Esophagus squamous epithelium (tissue), 5 donors: ENCODE data around the gene SNAPC4. TPM values are rescaled to one million over a fixed set of nuclear protein-coding genes. Genes with fewer than 3 reads are reported as not detected.

ENCODE experiments used
- DNase-seq: peaks from one replicate; lab custom pipeline; 2025; lab: John Stamatoyannopoulos, UW
- H3K27ac ChIP-seq, 4 donors: fragments of 200-600 bp; sonication (generic); one replicate each; pipeline ENCODE4 v1.5.1; 2016 to 2019; ENCODE audit warnings: mild to moderate bottlenecking in 1 of 4
- H3K27me3 ChIP-seq, 4 donors: fragments of 200-600 bp; sonication (generic); 1 replicate in 3 of 4; 2 replicates in 1 of 4; pipeline versions ENCODE4 v1.5.1 to v1.6.0; 2017 to 2021; ENCODE audit warnings: antibody characterized with exemption in 1 of 4
- H3K36me3 ChIP-seq, 3 donors: fragments of 200-600 bp; sonication (generic); one replicate each; pipeline ENCODE4 v1.5.1; 2016 to 2019
- H3K4me1 ChIP-seq, 3 donors: fragments of 200-600 bp; sonication (generic); one replicate each; pipeline ENCODE4 v1.5.1; 2017 to 2019
- H3K4me3 ChIP-seq, 4 donors: fragments of 200-600 bp; sonication (generic); 1 replicate in 3 of 4; 2 replicates in 1 of 4; pipeline ENCODE4 v1.5.1; 2016 to 2019; ENCODE audit warnings: mild to moderate bottlenecking in 2 of 4, moderate library complexity in 1 of 4
- H3K9me3 ChIP-seq, 3 donors: fragments of 200-600 bp; sonication (generic); one replicate each; pipeline ENCODE4 v1.5.1; 2016 to 2019
- CTCF ChIP-seq, 6 experiments: fragments of 450-650 bp in 4 of 6; fragments of 200-600 bp in 2 of 6; sonication (generic) in 2 of 6; IDR thresholded peaks; one replicate each; pipeline ENCODE4 v1.5.1; 2016 to 2019; ENCODE audit warnings: antibody characterized with exemption in 6 of 6, mild to moderate bottlenecking in 4 of 6, moderate library complexity in 4 of 6
- POLR2A ChIP-seq, 4 donors: fragments of 450-650 bp; IDR thresholded peaks; one replicate each; pipeline ENCODE4 v1.6.1; 2017; ENCODE audit warnings: antibody characterized with exemption in 4 of 4, mild to moderate bottlenecking in 4 of 4, moderate library complexity in 3 of 4
- WGBS, 2 donors: methylation state at CpG; one replicate each; pipeline ENCODE4 v1.1.5; 2018; 5-methylcytosine and 5-hydroxymethylcytosine counted together
- intact Hi-C: fragments of 100-400 bp; cut with DNase I; formaldehyde crosslinking; loops from one replicate; pipeline ENCODE4 v1.15.0; 2022
- total RNA-seq, 4 donors: library from RNA; depleted of rRNA; stranded (reverse); fragments of >200 nt; gene quantifications; one replicate each; pipeline ENCODE4 v1.1.0, GENCODE V29; 2016
- donor health status: DM: yes; HTN: yes; CAD: no.

SNAPC4 gene
- total RNA-seq, 4 donors from 2014 or later = 2.6 to 5.1 (median 4.5) TPM

DNA sequence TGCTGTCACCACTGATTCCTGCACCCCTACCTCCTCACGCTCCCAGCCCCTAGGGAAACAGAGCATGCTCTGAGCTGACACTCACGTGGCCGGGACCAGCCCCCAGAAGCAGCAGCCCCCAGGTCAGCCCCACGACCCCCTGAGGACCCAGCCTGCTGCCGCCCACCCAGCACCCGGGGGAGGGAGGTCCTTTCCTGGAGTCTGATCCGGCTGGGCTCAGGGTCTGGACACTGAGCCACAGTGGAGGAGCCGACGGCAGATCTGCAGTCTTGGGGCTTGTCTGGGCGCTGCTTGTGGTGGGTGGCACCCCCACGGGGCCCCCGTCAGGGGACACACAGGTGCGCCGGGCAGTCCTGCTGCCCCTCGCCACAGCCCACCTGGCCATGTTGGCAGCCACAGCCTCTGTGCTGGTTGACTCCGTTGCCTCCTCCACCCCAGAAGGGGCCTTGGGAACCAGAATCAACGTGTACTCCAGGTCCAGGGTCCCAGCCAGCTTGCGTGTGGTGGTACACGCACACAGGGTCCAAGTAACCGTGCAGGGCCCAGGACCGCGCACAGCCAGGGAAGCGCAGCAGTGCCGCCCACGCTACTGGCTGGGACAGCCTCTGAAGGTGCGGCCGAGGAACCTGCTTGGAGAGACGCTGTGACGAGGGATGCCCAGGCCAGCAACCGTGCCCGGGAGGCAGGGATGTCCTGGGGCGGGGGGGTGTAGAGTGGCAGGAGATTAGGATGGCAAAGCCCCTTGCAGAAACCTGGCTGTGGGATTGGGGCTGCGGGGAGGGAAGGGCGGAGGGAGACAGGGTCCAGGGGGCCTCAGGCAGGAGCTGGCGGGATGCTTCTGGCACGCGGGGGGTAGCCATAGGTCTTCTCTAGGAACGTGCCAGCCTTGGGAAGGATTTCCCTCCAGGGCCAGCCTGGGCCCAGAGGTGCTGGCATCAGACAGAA lies 39.9 kb downstream of the SNAPC4 start:
- 77 to 82% methylated on average over 9 to 21 of the region's 38 CpGs for WGBS, 2 donors
- H3K9me3 ChIP-seq = no peaks in the 10 kb centered on the region
- peak overlapping the region in 1 of 4 donors; percentile 31 for H3K27ac ChIP-seq
- peaks cover 0 to 16% (median 0%) of the 10 kb centered on the region in 3 donors for H3K36me3 ChIP-seq
- intact Hi-C loops = no loop called here
- H3K27me3 ChIP-seq = peaks cover 0 to 11% (median 0%) of the 10 kb centered on the region in 4 donors
- TF ChIP-seq CTCF (IDR thresholded peaks at IDR 0.05) (no peak), POLR2A (IDR thresholded peaks at IDR 0.05) (no peak)
- H3K4me1 ChIP-seq = peaks cover 16 to 47% (median 19%) of the 10 kb centered on the region in 3 donors
- no peak for DNase-seq
- H3K4me3 ChIP-seq = no peak overlapping the region

GRCh38 chr9:136358888-136359287 lies 41.1 kb downstream of the SNAPC4 start:
- H3K4me3 ChIP-seq = no peak overlapping the region
- intact Hi-C loops = no loop called here
- H3K27me3 ChIP-seq = no peaks in the 10 kb centered on the region
- no peak for DNase-seq
- no peak overlapping the region for H3K27ac ChIP-seq
- H3K4me1 ChIP-seq = peaks cover 10 to 46% (median 16%) of the 10 kb centered on the region in 3 donors
- no peaks in the 10 kb centered on the region for H3K9me3 ChIP-seq
- TF ChIP-seq POLR2A (IDR thresholded peaks at IDR 0.05) = no peak
- no peak for TF ChIP-seq CTCF (IDR thresholded peaks at IDR 0.05)
- no CpG with 5 or more reads among the region's 2 CpGs for WGBS, 2 donors
- peaks cover 0 to 16% (median 0%) of the 10 kb centered on the region in 3 donors for H3K36me3 ChIP-seq

- WGBS, 2 donors = 60 to 88% methylated on average over 4 to 9 of the region's 29 CpGs
- no peak for DNase-seq
- Histone ChIP-seq H3K27me3 (no peaks in the 10 kb centered on the region), H3K4me3 (no peak overlapping the region), H3K36me3 (peaks cover 0 to 16% (median 0%) of the 10 kb centered on the region in 3 donors), H3K27ac (no peak overlapping the region), H3K4me1 (peaks cover 8 to 48% (median 14%) of the 10 kb centered on the region in 3 donors), H3K9me3 (no peaks in the 10 kb centered on the region)
- intact Hi-C loops = no loop called here
- TF ChIP-seq CTCF (IDR thresholded peaks at IDR 0.05) (no peak), POLR2A (IDR thresholded peaks at IDR 0.05) (no peak)
These were observed 42.0 kb downstream of the SNAPC4 start for GRCh38 chr9:136358016-136358415.

GRCh38 chr9:136357202-136357725 lies 42.7 kb downstream of the SNAPC4 start:
- no peak for DNase-seq
- WGBS, 2 donors = 100% methylated on average over 3 of the region's 22 CpGs; no CpG with 5 or more reads in 1 of the 2 donors
- H3K4me3 ChIP-seq = no peak overlapping the region
- intact Hi-C loops = no loop called here
- H3K4me1 ChIP-seq = peaks cover under 1 to 41% (median 8%) of the 10 kb centered on the region in 3 donors
- no peak overlapping the region for H3K27ac ChIP-seq
- no peaks in the 10 kb centered on the region for H3K27me3 ChIP-seq
- H3K9me3 ChIP-seq = no peaks in the 10 kb centered on the region
- TF ChIP-seq POLR2A (IDR thresholded peaks at IDR 0.05) (no peak), CTCF (IDR thresholded peaks at IDR 0.05) (no peak)
- peaks cover 0 to 16% (median 0%) of the 10 kb centered on the region in 3 donors for H3K36me3 ChIP-seq
